HCT116 (cell line): ENCODE data around the gene CNMD. TPM values are rescaled to one million over a fixed set of nuclear protein-coding genes. Genes with fewer than 3 reads are reported as not detected.

Source experiments
- ATAC-seq: fragments of 200-7000 bp; cut with Tn5 transposase; 2 replicates; pipeline ENCODE4 v1.9.1; 2020; ENCODE audit warnings: mild to moderate bottlenecking, moderate library complexity
- BruUV-seq: library from RNA; stranded (reverse); fragments of 400-500 nt; replicated peaks from 2 replicates; lab custom pipeline; 2021; lab: Mats Ljungman, UMichigan
- CTCF ChIA-PET: fragments of 300-600 bp; sonication (Branson Sonifier 250); formaldehyde crosslinking; loops from one replicate; lab custom pipeline; 2021; ENCODE audit warnings: antibody characterized with exemption; lab: Charles Lee
- POLR2A ChIA-PET: fragments of 300-600, 350-600 bp; sonication (Branson Sonifier 250); formaldehyde crosslinking; loops from one replicate; lab custom pipeline; 2021; ENCODE audit warnings: antibody characterized with exemption; lab: Charles Lee
- RAD21 ChIA-PET, 2 experiments: fragments of 300-600 bp; sonication (Branson Sonifier 250); formaldehyde crosslinking; loops; one replicate each; lab custom pipeline; 2023; ENCODE audit warnings: low total read pairs in 2 of 2; ENCODE audit not compliant: uncharacterized antibody in 2 of 2, unreplicated experiment in 2 of 2, low non-redundant PET in 1 of 2; lab: Charles Lee
- DNase-seq: peaks from one replicate; pipeline ENCODE4 v3.0.0-alpha.2; 2010; ENCODE audit warnings: low read depth, low spot score
- H2AFZ ChIP-seq: fragments of 200-600 bp; shearing (Covaris generic), sonication (generic); 2 replicates; pipeline ENCODE4 v1.6.1; 2017; ENCODE audit warnings: low read depth, mixed run types, mixed read lengths, antibody characterized with exemption, low read length; ENCODE audit not compliant: poor library complexity, severe bottlenecking
- H3K27ac ChIP-seq: 2 replicates; pipeline ENCODE4 v1.5.1; 2012; ENCODE audit warnings: low read depth, low read length
- H3K27me3 ChIP-seq: fragments of 200-600 bp; sonication (generic); 2 replicates; pipeline ENCODE4 v1.6.1; 2016; ENCODE audit warnings: mixed run types, low read length, mixed read lengths; ENCODE audit not compliant: insufficient read depth
- H3K36me3 ChIP-seq, 2 experiments: fragments of 200-500 bp in 1 of 2; fragments of 200-600 bp in 1 of 2; sonication (Bioruptor generic) in 1 of 2; sonication (generic) in 1 of 2; 2 replicates each; pipeline versions ENCODE4 v1.5.1 to v1.6.1; 2014 to 2016; ENCODE audit warnings: low read length in 2 of 2, inconsistent platforms in 1 of 2, mixed read lengths in 1 of 2, mixed run types in 1 of 2; ENCODE audit not compliant: insufficient read depth in 2 of 2, control insufficient read depth in 1 of 2
- H3K4me1 ChIP-seq, 2 experiments: fragments of 200-600 bp in 1 of 2; sonication (generic) in 1 of 2; 2 replicates each; pipeline versions ENCODE4 v1.5.1 to v1.6.1; 2012 to 2017; ENCODE audit warnings: low read length in 2 of 2, inconsistent platforms in 1 of 2, mild to moderate bottlenecking in 1 of 2, mixed read lengths in 1 of 2, mixed run types in 1 of 2, moderate library complexity in 1 of 2; ENCODE audit not compliant: insufficient read depth in 2 of 2, control insufficient read depth in 1 of 2
- H3K4me2 ChIP-seq: fragments of 200-600 bp; sonication (generic); 2 replicates; pipeline ENCODE4 v1.6.1; 2017; ENCODE audit warnings: mixed run types, low read length, mixed read lengths
- H3K4me3 ChIP-seq, 2 experiments: fragments of 200-600 bp in 1 of 2; sonication (generic) in 1 of 2; replicated peaks in 1 of 2; 2 replicates each; pipeline ENCODE4 v1.5.1; 2011 to 2016; ENCODE audit warnings: low read length in 2 of 2, control low read depth in 1 of 2, low read depth in 1 of 2, mild to moderate bottlenecking in 1 of 2, mixed read lengths in 1 of 2, mixed run types in 1 of 2
- H3K79me2 ChIP-seq: fragments of 200-600 bp; sonication (generic); 2 replicates; pipeline ENCODE4 v1.6.1; 2017; ENCODE audit warnings: mild to moderate bottlenecking, mixed run types, low read length, moderate library complexity, mixed read lengths; ENCODE audit not compliant: insufficient read depth
- H3K9ac ChIP-seq: fragments of 200-600 bp; sonication (generic); 2 replicates; pipeline ENCODE4 v1.6.1; 2016; ENCODE audit warnings: low read length, mixed read lengths
- H3K9me2 ChIP-seq: fragments of 200-600 bp; sonication (generic), shearing (Covaris generic); 2 replicates; pipeline ENCODE4 v1.6.1; 2017; ENCODE audit warnings: mixed run types, mild to moderate bottlenecking, moderate library complexity; ENCODE audit not compliant: insufficient read depth
- H3K9me3 ChIP-seq, 2 experiments: fragments of 200-500 bp in 1 of 2; fragments of 200-600 bp in 1 of 2; sonication (Bioruptor generic) in 1 of 2; sonication (generic) in 1 of 2; 2 replicates each; pipeline ENCODE4 v1.6.1; 2014 to 2017; ENCODE audit warnings: low read length in 2 of 2, mixed read lengths in 2 of 2, inconsistent platforms in 1 of 2, low read depth in 1 of 2, mild to moderate bottlenecking in 1 of 2, mixed run types in 1 of 2, moderate library complexity in 1 of 2; ENCODE audit not compliant: control insufficient read depth in 1 of 2, insufficient read depth in 1 of 2
- H4K20me1 ChIP-seq: fragments of 200-600 bp; sonication (generic), shearing (Covaris generic); 2 replicates; pipeline ENCODE4 v1.6.1; 2017; ENCODE audit warnings: mixed run types, mild to moderate bottlenecking, moderate library complexity; ENCODE audit not compliant: insufficient read depth
- ATF3 ChIP-seq: IDR thresholded peaks from 2 replicates; pipeline ENCODE4 v1.6.1; 2012
- CBX3 ChIP-seq: IDR thresholded peaks from 2 replicates; pipeline ENCODE4 v1.6.1; 2012; ENCODE audit warnings: low read depth
- CTCF ChIP-seq, 3 experiments: fragments of 200-600 bp in 1 of 3; sonication (generic) in 1 of 3; IDR thresholded peaks in 2 of 3; conservative IDR thresholded peaks in 1 of 3; 2 replicates each; pipeline ENCODE4 v1.5.1; 2012 to 2017; ENCODE audit warnings: low read depth in 2 of 3, low read length in 2 of 3, antibody characterized with exemption in 1 of 3, borderline replicate concordance in 1 of 3, control low read depth in 1 of 3, mild to moderate bottlenecking in 1 of 3, mixed read lengths in 1 of 3, mixed run types in 1 of 3, moderate library complexity in 1 of 3; ENCODE audit not compliant: insufficient read depth in 1 of 3
- ELF1 ChIP-seq: IDR thresholded peaks from 2 replicates; pipeline ENCODE4 v1.6.1; 2012; ENCODE audit warnings: low read depth, borderline replicate concordance
- EZH2 ChIP-seq: fragments of 200-600 bp; sonication (generic); IDR thresholded peaks from 2 replicates; pipeline ENCODE4 v1.6.1; 2017; ENCODE audit warnings: antibody characterized with exemption, mixed run types
- POLR2A ChIP-seq: IDR thresholded peaks from 2 replicates; pipeline ENCODE4 v1.7.0; 2011; ENCODE audit warnings: borderline replicate concordance; ENCODE audit not compliant: insufficient read depth, insufficient read length; ENCODE audit errors: extremely low read depth
- RAD21 ChIP-seq: IDR thresholded peaks from 2 replicates; pipeline ENCODE4 v1.6.1; 2012; ENCODE audit warnings: low read depth, mild to moderate bottlenecking
- REST ChIP-seq: IDR thresholded peaks from 2 replicates; pipeline ENCODE4 v1.6.1; 2012; ENCODE audit warnings: low read depth
- SP1 ChIP-seq: IDR thresholded peaks from 2 replicates; pipeline ENCODE4 v1.6.1; 2012; ENCODE audit warnings: low read depth
- SRF ChIP-seq: IDR thresholded peaks from 2 replicates; pipeline ENCODE4 v1.6.1; 2012; ENCODE audit warnings: low read depth
- TCF7L2 ChIP-seq: IDR thresholded peaks from 2 replicates; pipeline ENCODE4 v1.7.0; 2011; ENCODE audit warnings: borderline replicate concordance, inconsistent platforms; ENCODE audit not compliant: insufficient read depth, insufficient read length; ENCODE audit errors: extremely low read depth
- ZBTB33 ChIP-seq: IDR thresholded peaks from 2 replicates; pipeline ENCODE4 v1.6.1; 2011; ENCODE audit warnings: mild to moderate bottlenecking, low read length, moderate library complexity; ENCODE audit not compliant: insufficient replicate concordance; ENCODE audit errors: extremely low read depth
- ZFX ChIP-seq: fragments of 450-650 bp; IDR thresholded peaks from 2 replicates; pipeline ENCODE4 v1.6.1; 2017
- intact Hi-C: fragments of 100-400 bp; cut with micrococcal nuclease; formaldehyde crosslinking; loops from 2 replicates; pipeline ENCODE4 v1.10.0; 2022
- total RNA-seq: library from RNA; stranded (reverse); gene quantifications from one replicate; pipeline ENCODE4 v1.2.1, GENCODE V29; 2021; ENCODE audit not compliant: unreplicated experiment

CNMD gene
- total RNA-seq, 1 experiment from 2014 or later: not detected

- no peak for TF ChIP-seq CTCF (IDR thresholded peaks at IDR 0.05 in 2 of 3, conservative IDR thresholded peaks at IDR 0.05 in 1 of 3; ENCODE audit: borderline replicate concordance in 1 of 3, insufficient read depth in 1 of 3, low read depth in 2 of 3, low read length in 2 of 3)
- TF ChIP-seq TCF7L2: no peak
- no peak for TF ChIP-seq POLR2A
- no peak for TF ChIP-seq RAD21
- no peak for TF ChIP-seq ZBTB33
- no peak for TF ChIP-seq CBX3
Measured at GRCh38 chr13:52749419-52749818, 9.8 kb upstream of the CNMD start (continued).

GRCh38 chr13:52746141-52746540 is 6.5 kb upstream of the CNMD start:
- no peak for ATAC-seq
- Histone ChIP-seq H2AFZ (no peak overlapping the region), H3K4me1 (no peaks in the 10 kb centered on the region), H3K79me2 (no peaks in the 10 kb centered on the region), H3K27me3 (peaks cover 17% of the 10 kb centered on the region), H3K9ac (no peak overlapping the region), H3K9me3 (no peaks in the 10 kb centered on the region), H3K9me2 (no peaks in the 10 kb centered on the region), H3K4me2 (no peak overlapping the region), H3K27ac (no peak overlapping the region), H3K4me3 (no peak overlapping the region), H3K36me3 (no peaks in the 10 kb centered on the region), H4K20me1 (no peaks in the 10 kb centered on the region)
- CTCF ChIA-PET: interaction anchor here (2.1 kb wide), 1 partner anchor 222 kb away, joined by 7 read pairs; no protein-coding TSS in a partner anchor
- RAD21 ChIA-PET: no interaction called here
- no TSS peak for BruUV-seq
- DNase-seq: no peak
- POLR2A ChIA-PET: no interaction called here
- TF ChIP-seq TCF7L2: no peak
- TF ChIP-seq REST: no peak
- TF ChIP-seq EZH2: no peak
- no peak for TF ChIP-seq ZFX
- TF ChIP-seq SP1: no peak
- no peak for TF ChIP-seq SRF
- no peak for TF ChIP-seq ATF3
- no peak for TF ChIP-seq ELF1
- intact Hi-C loops: no loop called here
